GM21381 (cell line): ENCODE data around the gene GEMIN7.
A peak's percentile ranks its signal among the peaks of the same experiment; 100 is the strongest.

ENCODE experiments used
- ATAC-seq: cut with Tn5 transposase; IDR thresholded peaks from one replicate; pipeline ENCODE4 v1.9.1; 2021; ENCODE audit warnings: mild to moderate bottlenecking, moderate library complexity; ENCODE audit not compliant: unreplicated experiment

Gene GEMIN7

GRCh38 chr19:45082170-45082569, 3.1 kb downstream of the GEMIN7 start:
- no peak for ATAC-seq

GRCh38 chr19:45086480-45086879, 7.4 kb downstream of the GEMIN7 start:
- no peak for ATAC-seq

- ATAC-seq = no peak
These were observed 8.5 kb downstream of the GEMIN7 start for GRCh38 chr19:45087531-45087930.

GRCh38 chr19:45090034-45090433, 11.0 kb downstream of the GEMIN7 start:
- ATAC-seq = no peak

GRCh38 chr19:45090606-45091005, 11.5 kb downstream of the GEMIN7 start:
- ATAC-seq = no peak

GRCh38 chr19:45091031-45091923, 12.2 kb downstream of the GEMIN7 start:
- peak; percentile 53 for ATAC-seq

GRCh38 chr19:45092747-45093678, 14.0 kb downstream of the GEMIN7 start, which contains the start of gene PPP1R37:
PPP1R37 (plus strand) TSS chr19:45093179; CDS start chr19:45093326, 147 bp downstream.
- ATAC-seq = peak; percentile 68

GRCh38 chr19:45094137-45094536, 15.1 kb downstream of the GEMIN7 start:
- ATAC-seq = no peak

- ATAC-seq = no peak
These were observed 15.6 kb downstream of the GEMIN7 start for GRCh38 chr19:45094707-45095106.

GRCh38 chr19:45095496-45096413, 16.7 kb downstream of the GEMIN7 start:
- ATAC-seq = no peak

- ATAC-seq = no peak
These were observed 17.6 kb downstream of the GEMIN7 start for GRCh38 chr19:45096700-45097099.

GRCh38 chr19:45097450-45097775, 18.4 kb downstream of the GEMIN7 start:
- no peak for ATAC-seq

- no peak for ATAC-seq
These were observed 18.9 kb downstream of the GEMIN7 start for GRCh38 chr19:45097776-45098520.

GRCh38 chr19:45098521-45099466, 19.7 kb downstream of the GEMIN7 start:
- ATAC-seq = no peak

- ATAC-seq = no peak
These were observed 20.6 kb downstream of the GEMIN7 start for GRCh38 chr19:45099467-45100191.

GRCh38 chr19:45100201-45100600, 21.1 kb downstream of the GEMIN7 start:
- ATAC-seq = no peak

- ATAC-seq = no peak
These were observed 21.8 kb downstream of the GEMIN7 start for GRCh38 chr19:45100846-45101252.

GRCh38 chr19:45101806-45102205, 22.7 kb downstream of the GEMIN7 start:
- no peak for ATAC-seq
